ENCODE measurements around the gene CPLX4.
A peak's percentile ranks its signal among the peaks of the same experiment; 100 is the strongest.
"Not testable (repeated sequence)": the region's sequence is repeated elsewhere in the genome, so short reads cannot be mapped to it uniquely, and the experiment has no call there.

The CPLX4 gene

DNA sequence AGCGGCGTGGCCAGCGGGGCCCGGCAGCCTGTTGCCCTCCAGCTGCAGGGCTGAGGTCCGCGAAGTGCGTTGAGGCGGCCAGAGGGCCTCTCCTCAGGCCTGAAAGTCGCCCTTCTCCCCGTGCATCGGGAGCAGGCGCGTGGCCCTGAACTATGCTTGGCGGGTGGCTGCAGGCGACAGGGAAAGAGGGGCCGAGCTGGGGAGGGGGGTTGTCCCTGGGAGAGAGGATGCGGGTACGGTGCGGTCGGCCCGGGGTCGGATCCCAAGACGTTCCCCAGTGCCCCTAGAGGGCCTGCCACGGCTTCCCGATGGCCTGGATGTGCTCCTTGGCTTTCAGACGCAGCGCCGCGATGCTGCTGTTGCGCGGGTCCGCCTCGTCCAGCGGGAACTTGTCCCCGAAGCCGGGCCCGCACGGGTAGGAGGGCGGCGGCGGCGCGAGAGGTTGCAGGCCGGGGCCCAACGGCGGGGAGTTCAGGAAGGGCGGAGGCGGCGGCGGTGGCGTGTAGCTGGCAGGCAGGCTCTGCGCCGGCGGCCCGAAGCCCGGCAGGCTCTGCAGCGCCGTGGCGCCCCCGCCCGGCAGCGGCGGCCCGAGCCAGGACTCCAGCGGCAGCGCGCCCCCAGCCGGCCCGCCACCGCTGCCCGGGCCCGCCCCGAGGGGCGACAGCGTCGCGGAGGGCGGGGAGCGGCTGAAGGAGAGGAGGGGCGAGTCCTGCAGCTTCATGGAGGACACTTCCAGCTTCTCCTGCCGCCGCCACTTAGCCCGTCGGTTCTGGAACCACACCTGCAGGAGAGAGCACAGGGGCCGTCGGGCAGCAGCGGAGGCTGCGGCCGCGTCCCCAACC is 49.5 kb downstream of the CPLX4 start:
- DNase-seq = no peak

DNA sequence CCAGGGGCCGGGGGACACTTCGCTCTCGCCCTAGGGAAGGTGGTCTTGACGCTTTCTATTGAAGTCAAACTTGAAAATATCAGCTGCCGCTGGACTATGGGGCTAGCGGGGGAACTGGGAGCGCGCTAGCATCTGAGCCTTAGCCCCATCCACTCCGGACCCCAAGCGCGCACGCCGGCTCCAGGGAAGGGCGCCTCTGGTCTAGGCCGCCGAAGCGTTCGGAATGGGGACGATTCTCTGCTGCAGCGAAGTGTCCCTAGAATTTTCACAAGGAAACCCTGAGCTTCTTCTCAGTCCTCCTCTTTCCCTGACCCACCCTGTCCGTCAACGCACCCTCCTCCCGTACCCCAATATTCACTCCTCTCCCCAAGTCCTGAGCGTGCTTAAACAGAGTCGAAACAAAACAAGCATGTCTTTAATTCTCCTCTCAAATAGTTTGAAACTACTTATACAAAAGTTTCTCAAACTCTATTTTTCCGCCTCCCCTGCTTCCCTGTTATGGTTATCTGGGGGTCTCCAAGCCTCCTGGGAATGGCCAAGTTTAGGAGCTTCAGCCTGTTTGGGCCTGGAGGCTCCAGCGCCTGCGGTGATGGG is 50.2 kb downstream of the CPLX4 start:
- DNase-seq = peak; percentile 60

DNA sequence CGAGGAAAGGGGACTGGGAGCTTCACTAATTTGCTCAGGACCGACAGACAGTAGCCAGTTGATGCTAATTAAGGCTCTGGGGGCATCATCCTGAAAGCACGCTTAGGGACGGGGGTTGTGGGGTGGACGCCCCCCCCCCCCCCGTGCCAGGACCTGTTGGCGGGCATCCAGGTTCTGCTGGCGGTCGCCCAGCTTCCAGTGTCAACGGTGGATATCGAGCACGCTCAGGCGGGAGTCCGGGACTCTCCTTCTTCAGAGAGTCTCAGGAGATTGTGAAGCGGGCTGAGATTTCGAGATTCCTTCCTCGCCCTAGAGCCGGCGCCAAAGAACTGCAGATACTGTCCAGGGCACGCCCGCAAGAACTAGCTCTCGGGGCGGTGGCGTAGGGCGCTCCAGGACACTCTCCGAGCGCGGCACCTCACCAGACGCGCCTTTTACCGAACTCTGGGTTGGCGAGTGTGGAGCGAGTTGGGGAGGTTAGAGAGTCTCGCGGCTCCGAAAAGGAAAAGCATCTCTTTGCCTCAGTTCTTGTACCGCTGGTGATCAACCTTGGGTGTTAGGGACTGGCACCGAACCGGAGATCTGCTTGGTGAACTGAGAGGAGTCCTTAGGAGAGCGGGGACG is 50.8 kb downstream of the CPLX4 start:
- DNase-seq = no peak

DNA sequence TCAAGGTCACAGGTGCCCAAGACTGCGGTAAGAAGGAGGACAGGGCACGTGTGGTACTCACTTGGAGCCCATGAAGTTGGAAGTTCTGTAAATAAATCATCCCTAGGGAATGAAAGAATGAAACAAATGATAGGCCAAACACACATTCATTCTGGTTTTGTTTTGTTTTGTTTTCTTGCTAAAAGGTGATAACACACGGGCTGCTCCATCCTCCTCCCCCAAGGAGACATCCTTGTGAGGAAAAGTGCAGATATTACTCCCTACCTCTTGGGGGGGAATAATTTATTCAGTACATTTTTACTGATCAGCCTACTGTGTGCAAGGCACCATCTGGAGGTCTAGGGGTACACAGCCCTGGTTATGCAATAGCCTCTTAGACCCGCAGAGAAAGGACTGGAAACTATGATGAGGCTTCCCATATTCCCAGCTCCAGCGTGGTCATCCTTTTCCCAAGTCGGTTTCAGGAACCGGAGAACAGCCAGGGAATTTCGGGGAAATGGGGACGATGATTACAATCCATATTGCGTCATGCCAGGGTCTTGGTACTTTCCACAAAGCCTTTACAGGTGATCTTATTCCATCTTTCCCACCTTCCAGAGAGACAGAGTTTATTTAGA is 51.5 kb downstream of the CPLX4 start:
- DNase-seq = peak; percentile 68

DNA sequence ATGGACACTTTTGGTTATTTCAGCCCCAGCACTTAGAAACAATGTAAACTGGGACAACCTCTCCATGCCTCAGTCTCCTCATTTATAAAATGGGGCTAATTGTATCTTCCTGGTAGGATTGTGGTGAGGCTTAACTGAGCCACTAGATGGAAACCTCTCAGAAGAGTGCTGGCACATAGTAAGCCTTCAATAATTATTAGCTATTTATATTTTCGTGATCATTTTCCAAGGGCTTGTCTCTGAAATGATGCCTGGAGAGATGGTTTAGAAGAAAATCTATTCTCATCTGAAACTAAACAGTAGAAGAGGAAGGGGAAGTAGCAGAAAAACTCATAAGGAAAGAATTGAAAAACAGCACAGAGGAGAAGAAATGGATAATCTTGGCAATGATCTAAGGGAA is 52.0 kb downstream of the CPLX4 start:
- DNase-seq = no peak

DNA sequence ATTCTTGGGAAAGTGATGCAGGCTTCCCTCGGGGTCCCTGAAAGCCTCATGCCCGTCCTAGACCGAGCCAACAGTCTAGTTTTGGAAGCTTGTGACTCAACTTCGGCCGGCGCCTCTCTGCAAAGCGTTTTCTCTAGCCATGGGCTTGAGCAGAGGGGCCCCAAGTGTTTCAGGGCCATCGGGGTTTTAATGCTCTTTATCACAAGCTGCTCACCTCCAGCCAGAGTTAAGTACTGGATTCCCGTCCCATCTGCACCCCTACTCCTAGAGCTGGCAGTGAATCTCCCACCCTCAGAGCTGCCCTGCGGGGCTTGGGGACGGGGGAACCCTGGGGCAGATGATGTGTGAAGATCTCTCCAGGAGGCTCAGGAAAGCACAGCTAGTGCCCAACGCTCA is 52.5 kb downstream of the CPLX4 start:
- DNase-seq = no peak

DNA sequence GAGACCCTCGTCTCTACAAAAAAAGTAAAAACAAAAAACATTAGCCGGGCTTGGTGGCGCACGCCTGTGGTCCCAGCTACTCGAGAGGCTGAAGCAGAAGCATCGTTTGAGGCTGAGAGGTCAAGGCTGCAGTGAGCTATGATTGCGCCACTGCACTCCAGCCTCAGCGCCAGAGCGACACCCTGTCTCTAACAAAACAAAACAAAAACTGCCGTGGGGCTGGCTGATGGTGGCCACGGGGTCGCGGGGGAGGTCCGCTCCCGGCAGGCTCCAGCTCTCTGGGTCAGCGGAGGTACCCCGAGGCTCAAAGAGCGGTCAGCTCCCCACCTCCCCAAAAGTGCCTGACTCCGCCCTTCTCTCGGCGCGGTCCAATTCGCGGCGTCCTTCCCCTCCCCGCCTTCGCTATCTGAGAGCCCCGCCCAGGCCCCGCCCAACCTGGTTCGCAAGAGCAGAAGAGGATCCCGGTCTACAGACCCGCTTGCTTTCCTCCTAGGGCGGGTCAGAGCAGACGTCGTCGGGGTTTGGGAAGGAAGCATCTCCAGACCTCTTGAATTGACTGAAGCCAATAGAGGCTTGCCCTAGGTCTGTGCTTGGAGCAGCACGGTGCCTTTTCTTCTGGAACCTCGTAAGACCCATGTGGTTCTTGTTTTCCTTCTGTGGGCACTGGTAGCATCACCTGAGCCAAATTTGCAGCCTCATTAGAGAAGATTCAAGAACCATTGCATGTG is 53.0 kb downstream of the CPLX4 start:
- DNase-seq = peak; percentile 92

DNA sequence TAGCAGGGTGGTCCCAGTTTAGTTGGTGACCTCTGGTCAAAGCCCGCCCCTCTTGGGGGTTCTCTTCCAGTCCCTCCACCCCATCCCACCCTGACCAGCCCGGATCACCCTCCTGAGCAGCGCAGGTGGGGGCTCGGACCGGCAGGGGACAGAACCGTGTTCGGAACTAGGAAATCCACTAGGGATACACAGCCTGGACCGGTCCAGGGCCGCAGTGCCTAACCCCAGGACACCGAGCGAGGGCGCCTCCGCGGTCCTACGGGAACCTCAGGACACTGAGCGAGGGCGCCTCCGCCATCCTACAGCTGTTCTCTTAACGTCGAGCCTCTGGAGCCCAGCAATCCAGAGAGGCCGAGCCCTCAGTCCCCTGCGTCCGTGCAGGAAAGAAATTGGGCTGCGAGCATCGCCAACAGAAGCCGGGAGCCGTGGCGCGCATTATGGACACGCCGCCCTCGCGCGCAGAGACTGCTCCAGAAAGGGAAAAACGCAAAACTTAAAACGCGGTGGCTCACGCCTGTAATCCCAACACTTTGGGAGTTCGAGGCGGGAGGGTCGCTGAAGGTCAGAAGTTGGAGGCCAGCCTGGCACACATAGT is 53.7 kb downstream of the CPLX4 start:
- peak; percentile 79 for DNase-seq

DNA sequence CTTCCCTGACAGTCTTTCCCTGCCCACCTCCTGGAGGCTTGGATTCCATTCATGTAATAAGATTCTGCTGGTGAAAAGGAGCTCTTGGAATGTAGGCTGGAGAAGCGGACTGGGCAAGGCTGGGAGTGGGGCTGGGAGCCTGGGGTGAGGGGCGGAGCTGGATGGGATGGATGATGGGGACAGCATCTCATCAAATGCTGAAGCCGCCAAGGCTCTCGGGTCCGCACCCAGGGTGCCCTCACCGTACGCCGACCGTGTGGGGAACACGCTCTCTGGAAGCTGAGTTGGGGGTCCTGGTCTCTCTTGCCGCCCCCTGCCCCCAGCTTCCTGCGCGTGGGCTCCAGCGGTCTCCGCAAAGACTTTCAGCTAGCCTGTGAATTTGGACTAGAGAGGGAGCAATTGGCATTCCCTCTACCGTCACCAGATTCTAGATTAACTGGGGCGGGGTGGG is 54.3 kb downstream of the CPLX4 start:
- peak; percentile 86 for DNase-seq

DNA sequence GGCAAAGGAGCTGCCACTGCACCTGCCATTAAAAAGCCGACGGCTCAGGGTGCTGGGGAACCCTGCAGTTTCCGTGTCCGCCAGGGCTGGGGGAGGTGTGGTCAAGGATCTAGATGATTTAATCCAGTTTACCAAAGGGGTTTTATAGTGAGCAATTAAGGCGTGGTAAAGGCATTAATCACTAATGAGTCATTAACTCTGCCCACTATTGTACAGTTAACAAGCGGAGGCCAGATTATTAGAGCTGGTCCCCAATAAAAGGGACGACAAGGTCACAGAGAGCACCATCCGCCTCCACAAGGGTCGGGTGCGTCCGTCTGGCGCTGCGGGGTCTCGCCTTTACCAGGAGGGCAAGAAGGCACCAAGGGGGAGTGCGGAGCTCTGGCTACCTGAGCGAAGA is 54.8 kb downstream of the CPLX4 start:
- peak; percentile 69 for DNase-seq

DNA sequence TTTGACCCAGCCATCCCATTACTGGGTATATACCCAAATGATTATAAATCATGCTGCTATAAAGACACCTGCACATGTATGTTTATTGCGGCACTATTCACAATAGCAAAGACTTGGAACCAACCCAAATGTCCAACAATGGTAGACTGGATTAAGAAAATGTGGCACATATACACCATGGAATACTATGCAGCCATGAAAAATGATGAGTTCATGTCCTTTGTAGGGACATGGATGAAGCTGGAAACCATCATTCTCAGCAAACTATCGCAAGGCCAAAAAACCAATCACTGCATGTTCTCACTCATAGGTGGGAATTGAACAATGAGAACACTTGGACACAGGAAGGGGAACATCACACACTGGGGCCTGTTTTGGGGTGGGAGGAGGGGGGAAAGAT is 56.2 kb downstream of the CPLX4 start:
- not testable (repeated sequence) for DNase-seq

DNA sequence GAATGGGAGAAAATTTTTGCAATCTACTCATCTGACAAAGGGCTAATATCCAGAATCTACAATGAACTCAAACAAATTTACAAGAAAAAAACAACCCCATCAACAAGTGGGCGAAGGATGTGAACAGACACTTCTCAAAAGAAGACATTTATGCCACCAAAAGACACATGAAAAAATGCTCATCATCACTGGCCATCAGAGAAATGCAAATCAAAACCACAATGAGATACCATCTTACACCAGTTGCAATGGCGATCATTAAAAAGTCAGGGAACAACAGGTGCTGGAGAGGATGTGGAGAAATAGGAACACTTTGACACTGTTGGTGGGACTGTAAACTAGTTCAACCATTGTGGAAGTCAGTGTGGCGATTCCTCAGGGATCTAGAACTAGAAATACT is 56.6 kb downstream of the CPLX4 start:
- DNase-seq = not testable (repeated sequence)

DNA sequence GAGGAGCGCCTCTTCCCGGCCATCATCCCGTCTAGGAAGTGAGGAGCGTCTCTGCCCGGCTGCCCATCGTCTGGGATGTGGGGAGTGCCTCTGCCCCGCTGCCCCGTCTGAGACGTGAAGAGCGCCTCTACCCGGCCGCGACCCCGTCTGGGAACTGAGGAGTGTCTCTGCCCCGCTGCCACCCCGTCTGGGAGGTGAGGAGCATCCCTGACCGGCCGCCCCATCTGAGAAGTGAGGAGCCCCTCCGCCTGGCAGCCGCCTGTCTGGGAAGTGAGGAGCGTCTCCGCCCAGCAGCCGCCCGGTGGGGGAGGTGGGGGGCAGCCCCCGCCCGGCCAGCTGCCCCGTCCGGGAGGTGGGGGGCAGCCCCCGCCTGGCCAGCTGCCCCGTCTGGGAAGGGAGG is 63.0 kb downstream of the CPLX4 start:
- DNase-seq = not testable (repeated sequence)

DNA sequence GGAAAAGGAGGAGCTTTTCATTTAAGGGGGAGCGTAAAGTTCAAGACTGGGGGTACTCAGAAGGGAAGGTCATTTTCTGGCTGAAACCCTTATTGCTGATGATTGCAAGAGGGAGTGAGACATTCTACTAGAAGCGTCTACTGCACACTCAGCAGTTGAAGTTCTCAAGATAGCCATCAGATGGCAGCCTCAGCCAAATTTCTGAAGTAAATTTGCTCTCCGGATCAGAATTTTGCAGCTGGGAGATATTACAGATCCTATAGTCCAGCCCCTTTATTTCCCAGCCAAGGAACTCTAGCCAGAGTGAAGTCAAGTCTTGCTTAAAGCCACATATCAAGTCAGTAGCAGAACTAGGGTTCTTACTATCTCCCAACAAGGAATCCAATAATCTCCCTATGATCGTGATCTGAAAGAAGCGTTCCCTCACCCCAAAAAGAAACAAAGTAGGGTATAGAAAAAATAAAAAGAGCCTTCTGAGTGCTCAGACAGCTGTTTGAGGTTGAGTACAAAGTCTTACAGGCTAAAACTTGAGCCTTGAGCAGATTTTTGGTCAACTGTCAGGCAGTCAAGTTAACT is 69.2 kb downstream of the CPLX4 start:
- DNase-seq = peak; percentile 96

DNA sequence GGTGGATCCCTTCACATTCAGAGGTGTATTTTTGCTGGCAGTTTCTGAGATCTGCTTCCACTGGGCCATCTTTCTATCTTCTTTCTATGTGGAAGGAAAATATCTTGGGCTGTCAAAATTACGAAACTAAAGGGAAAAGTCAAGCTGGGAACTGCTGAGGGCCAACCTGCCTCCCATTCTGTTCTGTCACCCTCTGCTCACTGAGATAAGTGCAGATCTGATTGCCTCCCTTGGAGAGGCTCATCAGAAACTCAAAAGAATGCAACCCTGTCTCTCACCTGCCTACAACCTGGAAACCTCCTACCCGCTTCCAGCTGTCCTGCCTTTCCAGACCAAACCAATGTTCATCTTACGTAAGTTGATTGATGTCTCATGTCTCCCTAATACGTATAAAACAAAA is 71.7 kb downstream of the CPLX4 start:
- no peak for DNase-seq
